T-helper 1 cell treated with Interleukin-12 subunit alpha and Interleukin-12 subunit beta and Interleukin-4 antibody, amounts not matched to agents 30 μg/mL and 1 μg/mL, for 36 hours (primary cell): ENCODE data around the gene HNF1B.

Experiments
- H3K27ac Mint-ChIP-seq: one replicate; pipeline ENCODE4 v1.8.0; 2021; ENCODE audit warnings: mild to moderate bottlenecking, mixed read lengths
- H3K27me3 Mint-ChIP-seq: one replicate; pipeline ENCODE4 v1.8.0; 2021; ENCODE audit warnings: low read depth, mixed read lengths
- H3K36me3 Mint-ChIP-seq: one replicate; pipeline ENCODE4 v1.8.0; 2021; ENCODE audit warnings: low read depth, mixed read lengths
- H3K4me1 Mint-ChIP-seq: one replicate; pipeline ENCODE4 v1.8.0; 2021; ENCODE audit warnings: low read depth, mixed read lengths
- H3K4me3 Mint-ChIP-seq: one replicate; pipeline ENCODE4 v1.8.0; 2021; ENCODE audit warnings: mild to moderate bottlenecking, moderate library complexity, mixed read lengths
- H3K9me3 Mint-ChIP-seq: one replicate; pipeline ENCODE4 v1.8.0; 2021; ENCODE audit warnings: mixed read lengths

Gene HNF1B

GRCh38 chr17:37770631-37771518, 26.0 kb upstream of the HNF1B start:
- Mint-ChIP-seq H3K27ac (peak overlapping the region; percentile 28), H3K36me3 (peaks cover 4% of the 10 kb centered on the region), H3K4me1 (peaks cover 43% of the 10 kb centered on the region), H3K9me3 (no peaks in the 10 kb centered on the region), H3K4me3 (no peak overlapping the region), H3K27me3 (peaks cover 19% of the 10 kb centered on the region)

- H3K36me3 Mint-ChIP-seq = peaks cover 4% of the 10 kb centered on the region
- H3K9me3 Mint-ChIP-seq = no peaks in the 10 kb centered on the region
- H3K4me1 Mint-ChIP-seq = peaks cover 45% of the 10 kb centered on the region
- no peak overlapping the region for H3K4me3 Mint-ChIP-seq
- H3K27me3 Mint-ChIP-seq = peaks cover 23% of the 10 kb centered on the region
- H3K27ac Mint-ChIP-seq = no peak overlapping the region
These were observed 24.2 kb upstream of the HNF1B start for GRCh38 chr17:37769050-37769449.

- peaks cover 23% of the 10 kb centered on the region for H3K27me3 Mint-ChIP-seq
- peaks cover 4% of the 10 kb centered on the region for H3K36me3 Mint-ChIP-seq
- H3K9me3 Mint-ChIP-seq = no peaks in the 10 kb centered on the region
- H3K4me3 Mint-ChIP-seq = no peak overlapping the region
- H3K27ac Mint-ChIP-seq = no peak overlapping the region
- H3K4me1 Mint-ChIP-seq = peaks cover 39% of the 10 kb centered on the region
These were observed 23.6 kb upstream of the HNF1B start for GRCh38 chr17:37768438-37768837.

GRCh38 chr17:37766971-37767370, 22.1 kb upstream of the HNF1B start:
- Mint-ChIP-seq H3K27ac (no peak overlapping the region), H3K4me1 (peaks cover 40% of the 10 kb centered on the region), H3K27me3 (peaks cover 26% of the 10 kb centered on the region), H3K36me3 (peaks cover 4% of the 10 kb centered on the region), H3K9me3 (no peaks in the 10 kb centered on the region), H3K4me3 (no peak overlapping the region)

GRCh38 chr17:37764383-37764782, 19.5 kb upstream of the HNF1B start:
- Mint-ChIP-seq H3K4me3 (no peak overlapping the region), H3K36me3 (peaks cover 4% of the 10 kb centered on the region), H3K27ac (no peak overlapping the region), H3K27me3 (peaks cover 22% of the 10 kb centered on the region), H3K4me1 (peaks cover 44% of the 10 kb centered on the region), H3K9me3 (no peaks in the 10 kb centered on the region)

- H3K9me3 Mint-ChIP-seq = no peaks in the 10 kb centered on the region
- no peak overlapping the region for H3K27ac Mint-ChIP-seq
- peaks cover 30% of the 10 kb centered on the region for H3K27me3 Mint-ChIP-seq
- no peak overlapping the region for H3K4me3 Mint-ChIP-seq
- peaks cover 46% of the 10 kb centered on the region for H3K4me1 Mint-ChIP-seq
- peaks cover 3% of the 10 kb centered on the region for H3K36me3 Mint-ChIP-seq
These were observed 17.8 kb upstream of the HNF1B start for GRCh38 chr17:37762666-37763065.

GRCh38 chr17:37761961-37762360, 17.1 kb upstream of the HNF1B start:
- peaks cover 41% of the 10 kb centered on the region for H3K4me1 Mint-ChIP-seq
- H3K4me3 Mint-ChIP-seq = no peak overlapping the region
- H3K36me3 Mint-ChIP-seq = no peaks in the 10 kb centered on the region
- H3K27ac Mint-ChIP-seq = no peak overlapping the region
- H3K9me3 Mint-ChIP-seq = no peaks in the 10 kb centered on the region
- peaks cover 23% of the 10 kb centered on the region for H3K27me3 Mint-ChIP-seq

- H3K4me1 Mint-ChIP-seq = peaks cover 40% of the 10 kb centered on the region
- H3K36me3 Mint-ChIP-seq = no peaks in the 10 kb centered on the region
- no peaks in the 10 kb centered on the region for H3K9me3 Mint-ChIP-seq
- H3K4me3 Mint-ChIP-seq = no peak overlapping the region
- H3K27ac Mint-ChIP-seq = peak overlapping the region; percentile 50
- peaks cover 28% of the 10 kb centered on the region for H3K27me3 Mint-ChIP-seq
These were observed 16.2 kb upstream of the HNF1B start for GRCh38 chr17:37761059-37761458.

GRCh38 chr17:37759014-37759637, 14.3 kb upstream of the HNF1B start:
- Mint-ChIP-seq H3K27ac (no peak overlapping the region), H3K27me3 (peaks cover 24% of the 10 kb centered on the region), H3K4me3 (no peak overlapping the region), H3K4me1 (peaks cover 26% of the 10 kb centered on the region), H3K36me3 (no peaks in the 10 kb centered on the region), H3K9me3 (no peaks in the 10 kb centered on the region)

- Mint-ChIP-seq H3K27ac (no peak overlapping the region), H3K36me3 (no peaks in the 10 kb centered on the region), H3K4me3 (no peak overlapping the region), H3K9me3 (no peaks in the 10 kb centered on the region), H3K4me1 (peaks cover 24% of the 10 kb centered on the region), H3K27me3 (peaks cover 17% of the 10 kb centered on the region)
These were observed 11.2 kb upstream of the HNF1B start for GRCh38 chr17:37756051-37756450.

- Mint-ChIP-seq H3K9me3 (no peaks in the 10 kb centered on the region), H3K36me3 (no peaks in the 10 kb centered on the region), H3K4me1 (peaks cover 27% of the 10 kb centered on the region), H3K27me3 (peaks cover 17% of the 10 kb centered on the region), H3K27ac (no peak overlapping the region), H3K4me3 (no peak overlapping the region)
These were observed 10.6 kb upstream of the HNF1B start for GRCh38 chr17:37755455-37755854.

GRCh38 chr17:37754363-37754762, 9.5 kb upstream of the HNF1B start:
- Mint-ChIP-seq H3K27ac (no peak overlapping the region), H3K4me1 (peaks cover 22% of the 10 kb centered on the region), H3K9me3 (no peaks in the 10 kb centered on the region), H3K4me3 (no peak overlapping the region), H3K27me3 (peaks cover 17% of the 10 kb centered on the region), H3K36me3 (no peaks in the 10 kb centered on the region)

GRCh38 chr17:37752482-37752881, 7.6 kb upstream of the HNF1B start:
- no peak overlapping the region for H3K4me3 Mint-ChIP-seq
- H3K36me3 Mint-ChIP-seq = no peaks in the 10 kb centered on the region
- H3K9me3 Mint-ChIP-seq = no peaks in the 10 kb centered on the region
- no peak overlapping the region for H3K27ac Mint-ChIP-seq
- H3K4me1 Mint-ChIP-seq = peaks cover 17% of the 10 kb centered on the region
- H3K27me3 Mint-ChIP-seq = peaks cover 20% of the 10 kb centered on the region

- H3K4me1 Mint-ChIP-seq = peaks cover 16% of the 10 kb centered on the region
- no peaks in the 10 kb centered on the region for H3K9me3 Mint-ChIP-seq
- no peak overlapping the region for H3K27ac Mint-ChIP-seq
- no peak overlapping the region for H3K4me3 Mint-ChIP-seq
- H3K27me3 Mint-ChIP-seq = peaks cover 28% of the 10 kb centered on the region
- no peaks in the 10 kb centered on the region for H3K36me3 Mint-ChIP-seq
These were observed 6.1 kb upstream of the HNF1B start for GRCh38 chr17:37750768-37751475.

GRCh38 chr17:37750292-37750691, 5.4 kb upstream of the HNF1B start:
- H3K27me3 Mint-ChIP-seq = peaks cover 35% of the 10 kb centered on the region
- no peak overlapping the region for H3K27ac Mint-ChIP-seq
- no peaks in the 10 kb centered on the region for H3K9me3 Mint-ChIP-seq
- no peak overlapping the region for H3K4me3 Mint-ChIP-seq
- peaks cover 17% of the 10 kb centered on the region for H3K4me1 Mint-ChIP-seq
- H3K36me3 Mint-ChIP-seq = peaks cover under 1% of the 10 kb centered on the region
